ENCODE data around the gene IRF2. TPM values are rescaled to one million over a fixed set of nuclear protein-coding genes. Genes with fewer than 3 reads are reported as not detected.

The IRF2 gene
- total and polyA plus RNA-seq, 12 donors = 9.3 to 41.4 (median 28.6) TPM

DNA sequence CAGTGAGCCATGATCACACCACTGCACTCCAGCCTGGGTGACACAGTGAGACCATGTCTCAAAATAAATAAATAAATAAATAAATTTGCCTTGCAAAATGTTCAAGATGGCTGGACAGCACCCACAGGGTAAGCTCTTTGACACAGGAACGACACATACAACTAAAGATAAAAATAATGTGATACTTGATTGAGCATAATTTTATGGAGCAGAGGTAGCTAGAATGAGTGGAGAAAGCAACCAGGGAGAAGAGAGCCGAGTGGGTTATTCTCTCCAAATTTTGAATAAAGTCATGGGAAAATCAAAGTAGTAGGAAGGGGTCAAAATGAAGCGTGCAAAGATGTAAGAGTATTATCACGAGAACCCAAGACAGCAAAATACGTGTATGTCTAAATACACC lies 121.5 kb downstream of the IRF2 start:
- DNase-seq (no peak), ATAC-seq (no peak)
- TF ChIP-seq, protein P1, sequence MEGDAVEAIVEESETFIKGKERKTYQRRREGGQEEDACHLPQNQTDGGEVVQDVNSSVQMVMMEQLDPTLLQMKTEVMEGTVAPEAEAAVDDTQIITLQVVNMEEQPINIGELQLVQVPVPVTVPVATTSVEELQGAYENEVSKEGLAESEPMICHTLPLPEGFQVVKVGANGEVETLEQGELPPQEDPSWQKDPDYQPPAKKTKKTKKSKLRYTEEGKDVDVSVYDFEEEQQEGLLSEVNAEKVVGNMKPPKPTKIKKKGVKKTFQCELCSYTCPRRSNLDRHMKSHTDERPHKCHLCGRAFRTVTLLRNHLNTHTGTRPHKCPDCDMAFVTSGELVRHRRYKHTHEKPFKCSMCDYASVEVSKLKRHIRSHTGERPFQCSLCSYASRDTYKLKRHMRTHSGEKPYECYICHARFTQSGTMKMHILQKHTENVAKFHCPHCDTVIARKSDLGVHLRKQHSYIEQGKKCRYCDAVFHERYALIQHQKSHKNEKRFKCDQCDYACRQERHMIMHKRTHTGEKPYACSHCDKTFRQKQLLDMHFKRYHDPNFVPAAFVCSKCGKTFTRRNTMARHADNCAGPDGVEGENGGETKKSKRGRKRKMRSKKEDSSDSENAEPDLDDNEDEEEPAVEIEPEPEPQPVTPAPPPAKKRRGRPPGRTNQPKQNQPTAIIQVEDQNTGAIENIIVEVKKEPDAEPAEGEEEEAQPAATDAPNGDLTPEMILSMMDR (IDR thresholded peaks at IDR 0.05) = no peak
- Histone ChIP-seq H3K9me3 (peaks cover 0 to 9% (median 0%) of the 10 kb centered on the region in 11 donors), H3K4me1 (peaks cover 0 to 62% (median 39%) of the 10 kb centered on the region in 9 donors), H3K4me3 (no peak overlapping the region), H3K36me3 (no peaks in the 10 kb centered on the region), H3K27me3 (no peaks in the 10 kb centered on the region), H3K27ac (no peak overlapping the region)
- intact Hi-C loops (cut with DNase I) = no loop called here
- 90 to 95% methylated on average over 5 of the region's 5 CpGs for WGBS, 2 donors

DNA sequence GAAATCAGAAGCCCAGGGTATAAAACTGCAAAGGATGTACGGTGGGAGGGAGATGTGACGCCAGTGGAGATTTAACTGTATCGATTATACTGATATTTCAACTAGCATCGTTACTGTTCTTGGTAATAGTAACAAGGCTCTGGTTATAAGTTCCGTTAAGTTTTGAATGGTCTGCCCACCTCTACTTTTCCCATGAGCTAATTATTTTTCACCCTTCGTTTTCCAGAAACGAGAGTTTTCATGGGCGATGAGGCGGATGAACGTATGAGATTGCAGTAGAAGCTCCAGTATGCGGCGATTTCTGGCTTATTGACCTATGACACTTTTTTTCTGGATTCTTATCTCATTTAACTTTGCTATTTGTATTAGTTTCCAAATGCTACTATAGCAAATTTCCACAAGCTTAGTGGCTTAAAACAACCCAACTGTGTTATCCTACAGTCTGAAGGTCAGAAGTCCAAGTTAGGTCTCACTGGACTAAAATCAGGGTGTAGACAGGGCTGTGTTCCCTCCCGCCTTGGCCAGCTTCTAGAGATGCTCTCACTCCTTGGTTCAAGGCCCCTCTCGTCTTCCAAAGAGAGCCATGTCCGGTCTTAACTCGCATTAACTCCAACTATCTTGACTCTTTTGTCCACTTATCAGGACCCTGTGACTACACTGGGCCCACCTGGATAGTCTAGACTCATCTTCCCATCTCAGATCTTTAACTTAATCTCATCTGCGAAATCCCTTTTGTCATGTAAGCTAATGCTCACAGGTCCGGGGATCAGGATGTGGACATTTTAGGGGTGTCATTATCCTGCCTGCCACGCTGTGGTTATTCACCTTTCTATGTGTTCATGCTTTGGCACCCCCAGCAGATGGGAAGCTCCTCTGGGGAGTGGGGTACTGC lies 122.5 kb downstream of the IRF2 start:
- DNase-seq (no peak), ATAC-seq (no peak)
- Histone ChIP-seq H3K9me3 (peaks cover 0 to 4% (median 0%) of the 10 kb centered on the region in 11 donors), H3K4me3 (no peak overlapping the region), H3K27me3 (no peaks in the 10 kb centered on the region), H3K36me3 (no peaks in the 10 kb centered on the region), H3K27ac (no peak overlapping the region), H3K4me1 (peaks cover 6 to 64% (median 50%) of the 10 kb centered on the region in 9 donors)
- 96% methylated on average over 19 of the region's 19 CpGs for WGBS, 2 donors
- TF ChIP-seq, protein P1 (IDR thresholded peaks at IDR 0.05) = no peak
- intact Hi-C loops (cut with DNase I) = no loop called here

DNA sequence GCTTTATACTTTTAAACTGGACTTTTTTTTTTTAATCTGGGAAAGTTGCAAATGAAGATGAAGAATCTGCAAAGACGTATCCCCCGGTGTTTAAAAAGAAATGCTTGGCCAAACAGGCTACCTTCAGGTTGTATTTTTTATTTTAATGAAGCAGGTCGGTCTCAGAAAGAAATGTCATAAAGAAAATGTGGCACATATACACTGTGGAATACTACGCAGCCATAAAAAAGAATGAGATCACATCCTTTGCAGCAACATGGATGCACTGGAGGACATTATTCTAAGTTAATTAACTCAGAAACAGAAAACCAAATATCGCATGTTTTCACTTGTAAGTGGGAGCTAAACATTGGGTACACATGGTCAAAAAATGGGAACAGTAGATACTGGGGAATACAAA lies 123.4 kb downstream of the IRF2 start:
- intact Hi-C loops (cut with DNase I) = no loop called here
- ATAC-seq (no peak), DNase-seq (no peak)
- Histone ChIP-seq H3K4me1 (peaks cover 7 to 66% (median 56%) of the 10 kb centered on the region in 9 donors), H3K27me3 (no peaks in the 10 kb centered on the region), H3K9me3 (peaks cover 0 to 4% (median 0%) of the 10 kb centered on the region in 11 donors), H3K27ac (peak overlapping the region in 1 of 10 donors; percentile 95), H3K36me3 (no peaks in the 10 kb centered on the region), H3K4me3 (no peak overlapping the region)
- TF ChIP-seq, protein P1 (IDR thresholded peaks at IDR 0.05) = no peak
- 97 to 99% methylated on average over 5 of the region's 5 CpGs for WGBS, 2 donors

DNA sequence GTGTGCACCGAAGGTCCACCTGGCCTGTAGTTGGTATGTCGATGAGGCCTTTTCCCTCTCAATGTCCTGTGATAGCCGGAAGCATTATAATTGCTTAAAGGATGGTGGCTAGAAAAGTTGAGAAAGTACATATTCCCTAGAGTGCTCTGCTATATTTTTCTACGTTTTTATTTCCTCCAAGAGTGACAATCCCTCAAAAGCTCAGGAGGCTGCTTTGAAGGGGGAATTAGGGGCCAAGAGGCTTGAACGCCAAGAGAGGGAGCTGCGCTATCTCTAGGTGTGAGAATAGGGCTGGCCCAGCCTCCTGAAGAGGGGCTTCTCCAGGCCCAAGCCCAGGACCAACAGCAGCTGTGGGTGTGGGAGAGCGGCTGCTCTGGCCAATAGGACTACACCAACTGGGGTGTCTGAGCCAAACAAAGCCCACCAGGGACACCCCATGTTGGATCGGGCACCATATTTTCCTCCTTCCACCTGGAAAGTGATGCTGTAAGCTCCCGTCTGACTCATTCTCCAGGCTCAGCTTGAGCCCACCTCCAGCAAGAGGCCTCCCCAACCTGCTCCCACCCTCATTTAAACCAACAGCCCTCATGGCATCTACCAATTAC lies 124.0 kb downstream of the IRF2 start:
- TF ChIP-seq, protein P1 (IDR thresholded peaks at IDR 0.05) = no peak
- no peaks in the 10 kb centered on the region for H3K36me3 ChIP-seq
- H3K27me3 ChIP-seq = no peaks in the 10 kb centered on the region
- H3K4me1 ChIP-seq = peaks cover 10 to 66% (median 56%) of the 10 kb centered on the region in 9 donors
- DNase-seq (no peak), ATAC-seq (no peak)
- WGBS, 2 donors = 92% methylated on average over 9 of the region's 9 CpGs
- H3K27ac ChIP-seq = peak overlapping the region in 1 of 10 donors; percentile 95
- no peak overlapping the region for H3K4me3 ChIP-seq
- intact Hi-C loops (cut with DNase I) = no loop called here
- H3K9me3 ChIP-seq = peaks cover 0 to 4% (median 0%) of the 10 kb centered on the region in 11 donors
